Breast epithelium (tissue), 4 donors: ENCODE results near the gene SWI5. TPM values are rescaled to one million over a fixed set of nuclear protein-coding genes. Genes with fewer than 3 reads are reported as not detected.

ENCODE experiments used
- DNase-seq, 2 donors: peaks; one replicate each; pipeline ENCODE4 v3.0.0-alpha.2; 2019; ENCODE audit warnings: low spot score in 2 of 2
- H3K27ac ChIP-seq, 2 donors: fragments of 200-600 bp; sonication (generic) in 1 of 2; one replicate each; pipeline ENCODE4 v1.5.1; 2016 to 2019; ENCODE audit warnings: mild to moderate bottlenecking in 1 of 2
- H3K27me3 ChIP-seq, 2 donors: fragments of 200-600 bp; sonication (generic) in 1 of 2; one replicate each; pipeline versions ENCODE4 v1.5.1 to v1.6.0; 2017 to 2019; ENCODE audit warnings: control low read depth in 1 of 2, mild to moderate bottlenecking in 1 of 2
- H3K36me3 ChIP-seq: fragments of 200-600 bp; one replicate; pipeline ENCODE4 v1.5.1; 2019
- H3K4me1 ChIP-seq, 2 donors: fragments of 200-600 bp; sonication (generic); one replicate each; pipeline ENCODE4 v1.5.1; 2016 to 2019; ENCODE audit warnings: control low read depth in 1 of 2
- H3K4me3 ChIP-seq, 3 donors: fragments of 200-600 bp; sonication (generic); 1 replicate in 2 of 3; 2 replicates in 1 of 3; pipeline ENCODE4 v1.5.1; 2016 to 2019; ENCODE audit warnings: mild to moderate bottlenecking in 3 of 3, moderate library complexity in 2 of 3
- H3K9me3 ChIP-seq, 2 donors: fragments of 200-600 bp; sonication (generic) in 1 of 2; one replicate each; pipeline ENCODE4 v1.5.1; 2016 to 2019; ENCODE audit warnings: control low read depth in 1 of 2
- POLR2A ChIP-seq: fragments of 450-650 bp; IDR thresholded peaks from one replicate; pipeline ENCODE4 v1.6.1; 2016; ENCODE audit warnings: antibody characterized with exemption, mild to moderate bottlenecking, moderate library complexity
- POLR2AphosphoS5 ChIP-seq, 3 donors: sonication (generic); formaldehyde crosslinking; IDR thresholded peaks; one replicate each; pipeline ENCODE4 v1.6.1; 2017; ENCODE audit warnings: antibody characterized with exemption in 3 of 3
- intact Hi-C: fragments of 100-400 bp; cut with DNase I; formaldehyde crosslinking; loops from one replicate; pipeline ENCODE4 v1.15.1; 2023; ENCODE audit warnings: low total_unique reads
- total RNA-seq, 3 donors: library from RNA; depleted of rRNA; stranded (reverse); fragments of >200 nt; gene quantifications; one replicate each; pipeline ENCODE4 v1.1.0, GENCODE V29; 2016
- TF ChIP-seq, protein P1 (sequence below), 3 donors: fragments of 450-650 bp; IDR thresholded peaks; one replicate each; pipeline ENCODE4 v1.5.1; 2016 to 2017; ENCODE audit warnings: antibody characterized with exemption in 3 of 3, mild to moderate bottlenecking in 3 of 3, moderate library complexity in 3 of 3

SWI5 gene
- total RNA-seq, 3 donors from 2014 or later: 25.8 to 39.7 (median 31.4) TPM

DNA sequence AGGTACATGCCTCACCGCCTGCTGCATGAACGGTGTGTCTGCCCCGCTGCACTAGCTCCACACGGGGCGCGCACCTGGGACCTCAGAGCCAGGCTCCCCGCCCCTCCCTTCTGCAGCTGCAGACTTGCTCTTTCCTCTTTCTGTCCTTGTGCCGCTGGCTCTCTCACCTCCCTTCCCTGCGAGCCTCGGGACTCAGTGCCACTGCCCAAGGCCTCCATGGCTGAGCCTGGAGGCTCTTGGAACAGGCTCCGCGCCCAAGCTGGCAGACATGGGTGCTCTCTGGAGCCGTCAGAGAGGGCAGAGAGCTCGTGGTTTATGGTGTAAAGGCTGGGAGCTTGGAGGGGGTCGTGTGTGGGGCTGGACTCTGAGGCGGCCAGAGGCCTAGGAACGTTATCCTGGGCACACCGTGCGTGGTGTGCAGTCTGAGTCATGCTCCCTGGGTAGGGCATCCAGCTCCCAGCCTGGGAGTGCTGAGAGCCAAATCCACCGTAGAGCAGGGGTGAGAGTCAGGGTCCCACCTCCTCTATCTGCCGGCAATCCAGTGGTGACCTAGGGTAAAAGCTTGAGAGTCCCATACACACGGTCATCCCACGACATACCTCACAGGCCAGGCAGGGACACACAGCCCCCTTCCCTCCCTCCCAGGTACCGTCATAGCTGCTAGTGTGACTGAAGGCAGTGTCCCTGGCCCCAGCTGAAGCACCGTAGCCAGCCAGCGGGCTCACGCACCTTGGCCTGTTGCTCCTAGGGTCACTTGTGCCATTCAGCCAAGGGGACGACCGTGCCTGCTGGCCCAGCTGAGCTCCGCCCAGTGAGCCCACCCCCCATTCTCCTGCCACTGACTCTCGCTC, 22.7 kb upstream of the SWI5 start:
- intact Hi-C loops: no loop called here
- no peak for TF ChIP-seq POLR2AphosphoS5 (IDR thresholded peaks at IDR 0.05)
- H3K9me3 ChIP-seq: no peaks in the 10 kb centered on the region

GRCh38 chr9:128253991-128254346, 22.1 kb upstream of the SWI5 start:
- H3K4me3 ChIP-seq: no peak overlapping the region
- no peaks in the 10 kb centered on the region for H3K4me1 ChIP-seq
- no peak for DNase-seq
- TF ChIP-seq, protein P1, sequence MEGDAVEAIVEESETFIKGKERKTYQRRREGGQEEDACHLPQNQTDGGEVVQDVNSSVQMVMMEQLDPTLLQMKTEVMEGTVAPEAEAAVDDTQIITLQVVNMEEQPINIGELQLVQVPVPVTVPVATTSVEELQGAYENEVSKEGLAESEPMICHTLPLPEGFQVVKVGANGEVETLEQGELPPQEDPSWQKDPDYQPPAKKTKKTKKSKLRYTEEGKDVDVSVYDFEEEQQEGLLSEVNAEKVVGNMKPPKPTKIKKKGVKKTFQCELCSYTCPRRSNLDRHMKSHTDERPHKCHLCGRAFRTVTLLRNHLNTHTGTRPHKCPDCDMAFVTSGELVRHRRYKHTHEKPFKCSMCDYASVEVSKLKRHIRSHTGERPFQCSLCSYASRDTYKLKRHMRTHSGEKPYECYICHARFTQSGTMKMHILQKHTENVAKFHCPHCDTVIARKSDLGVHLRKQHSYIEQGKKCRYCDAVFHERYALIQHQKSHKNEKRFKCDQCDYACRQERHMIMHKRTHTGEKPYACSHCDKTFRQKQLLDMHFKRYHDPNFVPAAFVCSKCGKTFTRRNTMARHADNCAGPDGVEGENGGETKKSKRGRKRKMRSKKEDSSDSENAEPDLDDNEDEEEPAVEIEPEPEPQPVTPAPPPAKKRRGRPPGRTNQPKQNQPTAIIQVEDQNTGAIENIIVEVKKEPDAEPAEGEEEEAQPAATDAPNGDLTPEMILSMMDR (IDR thresholded peaks at IDR 0.05): no peak
- TF ChIP-seq POLR2A (no peak), POLR2AphosphoS5 (IDR thresholded peaks at IDR 0.05) (no peak)
- no peaks in the 10 kb centered on the region for H3K36me3 ChIP-seq
- intact Hi-C loops: no loop called here
- H3K27me3 ChIP-seq: no peaks in the 10 kb centered on the region
- H3K9me3 ChIP-seq: no peaks in the 10 kb centered on the region
- H3K27ac ChIP-seq: no peak overlapping the region

More for the DNA sequence above, 22.7 kb upstream of the SWI5 start:
- H3K27me3 ChIP-seq: no peaks in the 10 kb centered on the region
- no peaks in the 10 kb centered on the region for H3K4me1 ChIP-seq
- H3K27ac ChIP-seq: no peak overlapping the region
- no peak for DNase-seq
- no peaks in the 10 kb centered on the region for H3K36me3 ChIP-seq
- no peak overlapping the region for H3K4me3 ChIP-seq

GRCh38 chr9:128254362-128254761, 21.7 kb upstream of the SWI5 start:
- H3K27ac ChIP-seq: no peak overlapping the region
- H3K9me3 ChIP-seq: no peaks in the 10 kb centered on the region
- TF ChIP-seq POLR2AphosphoS5 (IDR thresholded peaks at IDR 0.05) (no peak), POLR2A (no peak)
- TF ChIP-seq, protein P1 (IDR thresholded peaks at IDR 0.05): no peak
- H3K36me3 ChIP-seq: no peaks in the 10 kb centered on the region
- H3K4me3 ChIP-seq: no peak overlapping the region
- no peaks in the 10 kb centered on the region for H3K4me1 ChIP-seq
- intact Hi-C loops: no loop called here
- H3K27me3 ChIP-seq: no peaks in the 10 kb centered on the region
- DNase-seq: no peak

DNA sequence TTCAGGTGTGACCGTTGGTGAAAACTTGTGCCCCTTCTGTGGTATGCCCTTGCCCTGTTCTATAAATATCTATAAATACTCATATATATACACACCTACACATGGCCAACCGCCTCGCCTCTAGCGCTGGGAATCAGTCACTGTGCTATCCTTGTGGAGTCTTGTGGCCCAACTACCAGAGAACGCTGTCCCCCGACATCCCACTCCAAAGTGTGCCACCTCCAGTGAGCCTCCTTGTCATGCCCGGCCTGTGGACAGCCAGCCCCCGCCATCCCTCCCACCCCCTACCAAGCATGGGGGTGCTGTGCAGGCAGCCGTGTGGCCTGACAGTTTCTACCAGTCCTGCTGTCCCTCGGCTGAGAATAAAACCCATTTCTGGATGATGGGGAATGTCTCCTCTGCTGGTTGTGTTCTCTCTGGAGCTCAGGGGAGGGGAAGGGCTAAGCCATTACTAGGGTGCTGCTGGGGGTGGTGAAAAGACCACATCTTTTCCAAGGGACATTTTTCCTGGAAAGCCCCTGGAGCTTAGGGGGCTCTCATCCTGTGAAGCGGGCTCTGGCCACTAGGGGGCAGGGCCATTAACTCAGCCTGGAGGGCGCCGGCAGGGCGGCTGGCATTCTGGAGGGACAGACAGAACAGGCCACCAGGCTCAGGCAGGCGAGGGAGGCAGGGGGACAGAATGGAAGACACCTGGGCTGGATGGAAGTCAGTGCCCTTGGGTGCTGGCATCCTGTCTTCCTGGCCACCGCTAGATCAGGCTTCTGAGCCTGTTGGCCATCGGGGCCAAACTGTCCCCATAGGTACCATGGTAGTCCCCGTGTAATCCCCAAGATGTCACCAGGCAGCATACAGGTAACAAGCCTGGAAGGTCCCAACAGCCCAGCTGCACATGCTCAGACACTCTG, 21.0 kb upstream of the SWI5 start:
- no peaks in the 10 kb centered on the region for H3K36me3 ChIP-seq
- no peak overlapping the region for H3K4me3 ChIP-seq
- TF ChIP-seq, protein P1 (IDR thresholded peaks at IDR 0.05): peak; percentile 61 to 75 (median 74)
- TF ChIP-seq POLR2A (no peak), POLR2AphosphoS5 (IDR thresholded peaks at IDR 0.05) (peak in 1 of 3 donors; percentile 15)
- H3K27me3 ChIP-seq: no peaks in the 10 kb centered on the region
- peak in 1 of 2 donors; percentile 65 for DNase-seq
- intact Hi-C loops: no loop called here
- peak overlapping the region in 1 of 2 donors; percentile 55 for H3K27ac ChIP-seq
- H3K9me3 ChIP-seq: no peaks in the 10 kb centered on the region
- no peaks in the 10 kb centered on the region for H3K4me1 ChIP-seq

GRCh38 chr9:128257086-128257825, 18.8 kb upstream of the SWI5 start:
- Histone ChIP-seq H3K27ac (no peak overlapping the region), H3K4me3 (no peak overlapping the region), H3K36me3 (peaks cover 17% of the 10 kb centered on the region), H3K4me1 (no peaks in the 10 kb centered on the region), H3K27me3 (no peaks in the 10 kb centered on the region), H3K9me3 (no peaks in the 10 kb centered on the region)
- intact Hi-C loops: no loop called here
- no peak for TF ChIP-seq POLR2A
- TF ChIP-seq, protein P1 (IDR thresholded peaks at IDR 0.05): no peak
- no peak for TF ChIP-seq POLR2AphosphoS5 (IDR thresholded peaks at IDR 0.05)
- DNase-seq: no peak
